Neural cell (in vitro differentiated cells): Measurements from ENCODE around the gene PNPLA7. TPM values are rescaled to one million over a fixed set of nuclear protein-coding genes. Genes with fewer than 3 reads are reported as not detected.
A peak's percentile ranks its signal among the peaks of the same experiment; 100 is the strongest.

Experiments
- H2AFZ ChIP-seq: fragments of 200-600, 300-800 bp; sonication (generic), shearing (Covaris generic); 2 replicates; pipeline ENCODE4 v1.6.0; 2014; ENCODE audit warnings: low read depth, mild to moderate bottlenecking, antibody characterized with exemption, low read length, moderate library complexity
- H3F3A ChIP-seq: fragments of 200-600 bp; shearing (Covaris generic); 2 replicates; pipeline ENCODE4 v1.6.1; 2016; ENCODE audit warnings: mild to moderate bottlenecking, moderate library complexity, mixed read lengths, antibody characterized with exemption, low read length; ENCODE audit not compliant: insufficient read depth, poor library complexity, severe bottlenecking
- H3K27ac ChIP-seq: fragments of 200-600, 300-800 bp; sonication (generic), shearing (Covaris generic); 2 replicates; pipeline ENCODE4 v1.5.1; 2014; ENCODE audit warnings: mild to moderate bottlenecking, low read length, moderate library complexity
- H3K27me3 ChIP-seq: fragments of 300-800, 200-600 bp; sonication (generic), shearing (Covaris generic); 2 replicates; pipeline ENCODE4 v1.6.0; 2014; ENCODE audit warnings: mild to moderate bottlenecking, low read depth, low read length, moderate library complexity; ENCODE audit not compliant: insufficient read depth
- H3K36me3 ChIP-seq: fragments of 300-800, 200-600 bp; sonication (generic), shearing (Covaris generic); 2 replicates; pipeline ENCODE4 v1.5.1; 2014; ENCODE audit warnings: mild to moderate bottlenecking, antibody characterized with exemption, low read length, moderate library complexity; ENCODE audit not compliant: insufficient read depth
- H3K4me2 ChIP-seq: fragments of 300-800, 200-600 bp; sonication (generic), shearing (Covaris generic); 2 replicates; pipeline ENCODE4 v1.6.0; 2014; ENCODE audit warnings: mild to moderate bottlenecking, low read length
- H3K4me3 ChIP-seq: fragments of 300-800, 200-600 bp; sonication (generic), shearing (Covaris generic); 2 replicates; pipeline ENCODE4 v1.5.1; 2014; ENCODE audit warnings: mild to moderate bottlenecking, low read length, moderate library complexity
- H3K79me2 ChIP-seq: fragments of 200-600 bp; shearing (Covaris generic); replicated peaks from 2 replicates; pipeline ENCODE4 v1.6.0; 2014; ENCODE audit warnings: mild to moderate bottlenecking, low read length, moderate library complexity; ENCODE audit not compliant: insufficient read depth
- H3K9ac ChIP-seq: fragments of 300-800, 200-600 bp; sonication (generic), shearing (Covaris generic); 2 replicates; pipeline ENCODE4 v1.6.1; 2016; ENCODE audit warnings: mild to moderate bottlenecking, low read length, mixed read lengths
- H3K9me2 ChIP-seq: fragments of 200-600 bp; shearing (Covaris generic); 2 replicates; pipeline ENCODE4 v1.6.1; 2016; ENCODE audit warnings: mild to moderate bottlenecking, low read length, mixed read lengths; ENCODE audit not compliant: insufficient read depth
- H3K9me3 ChIP-seq: fragments of 200-600, 300-800 bp; sonication (generic), shearing (Covaris generic); 2 replicates; pipeline ENCODE4 v1.6.1; 2016; ENCODE audit warnings: mild to moderate bottlenecking, mixed run types, low read length, moderate library complexity, mixed read lengths
- H4K20me1 ChIP-seq: fragments of 200-600 bp; shearing (Covaris generic); 2 replicates; pipeline ENCODE4 v1.6.1; 2016; ENCODE audit warnings: mild to moderate bottlenecking, mixed run types; ENCODE audit not compliant: insufficient read depth
- EP300 ChIP-seq: fragments of 450-650 bp; conservative IDR thresholded peaks from 2 replicates; pipeline ENCODE4 v1.6.1; 2014; ENCODE audit warnings: antibody characterized with exemption, mild to moderate bottlenecking, moderate library complexity; ENCODE audit not compliant: poor library complexity, severe bottlenecking
- EZH2 ChIP-seq: fragments of 200-600, 300-800 bp; shearing (Covaris generic), sonication (generic); IDR thresholded peaks from 2 replicates; pipeline ENCODE4 v1.6.1; 2014; ENCODE audit warnings: antibody characterized with exemption, low read length, borderline replicate concordance, mild to moderate bottlenecking; ENCODE audit not compliant: insufficient read depth, poor library complexity, severe bottlenecking
- MXI1 ChIP-seq: fragments of 450-650 bp; conservative IDR thresholded peaks from 2 replicates; pipeline ENCODE4 v1.6.1; 2014; ENCODE audit warnings: antibody characterized with exemption, mild to moderate bottlenecking; ENCODE audit not compliant: poor library complexity, severe bottlenecking
- POLR2AphosphoS5 ChIP-seq: IDR thresholded peaks from 2 replicates; pipeline ENCODE4 v1.6.1; 2012
- RAD21 ChIP-seq: fragments of 450-650 bp; conservative IDR thresholded peaks from 2 replicates; pipeline ENCODE4 v1.6.1; 2014; ENCODE audit warnings: antibody characterized with exemption, mild to moderate bottlenecking, moderate library complexity
- REST ChIP-seq: IDR thresholded peaks from 2 replicates; pipeline ENCODE4 v1.6.1; 2012; ENCODE audit warnings: borderline replicate concordance
- SMC3 ChIP-seq: fragments of 450-650 bp; conservative IDR thresholded peaks from 2 replicates; pipeline ENCODE4 v1.6.1; 2014; ENCODE audit warnings: antibody characterized with exemption, mild to moderate bottlenecking, moderate library complexity; ENCODE audit not compliant: poor library complexity
- TAF1 ChIP-seq: IDR thresholded peaks from 2 replicates; pipeline ENCODE4 v1.6.1; 2012; ENCODE audit warnings: low read depth
- polyA plus RNA-seq: library from polyadenylated mRNA; depleted of rRNA; stranded (reverse); fragments of >200 nt; gene quantifications from 2 replicates; pipeline ENCODE4 v1.2.3, GENCODE V29; 2014
- TF ChIP-seq, protein P1 (sequence below): fragments of 450-650 bp; IDR thresholded peaks from 2 replicates; pipeline ENCODE4 v1.5.1; 2014; ENCODE audit warnings: antibody characterized with exemption, mild to moderate bottlenecking, moderate library complexity; ENCODE audit not compliant: poor library complexity, severe bottlenecking

Gene PNPLA7
- polyA plus RNA-seq, 1 donor from 2014 or later: 0.72 TPM

- no peak for TF ChIP-seq POLR2AphosphoS5
- no peak for TF ChIP-seq REST
- TF ChIP-seq EZH2: no peak
- no peak for TF ChIP-seq MXI1
- TF ChIP-seq RAD21: no peak
- no peak for TF ChIP-seq SMC3
- TF ChIP-seq, protein P1, sequence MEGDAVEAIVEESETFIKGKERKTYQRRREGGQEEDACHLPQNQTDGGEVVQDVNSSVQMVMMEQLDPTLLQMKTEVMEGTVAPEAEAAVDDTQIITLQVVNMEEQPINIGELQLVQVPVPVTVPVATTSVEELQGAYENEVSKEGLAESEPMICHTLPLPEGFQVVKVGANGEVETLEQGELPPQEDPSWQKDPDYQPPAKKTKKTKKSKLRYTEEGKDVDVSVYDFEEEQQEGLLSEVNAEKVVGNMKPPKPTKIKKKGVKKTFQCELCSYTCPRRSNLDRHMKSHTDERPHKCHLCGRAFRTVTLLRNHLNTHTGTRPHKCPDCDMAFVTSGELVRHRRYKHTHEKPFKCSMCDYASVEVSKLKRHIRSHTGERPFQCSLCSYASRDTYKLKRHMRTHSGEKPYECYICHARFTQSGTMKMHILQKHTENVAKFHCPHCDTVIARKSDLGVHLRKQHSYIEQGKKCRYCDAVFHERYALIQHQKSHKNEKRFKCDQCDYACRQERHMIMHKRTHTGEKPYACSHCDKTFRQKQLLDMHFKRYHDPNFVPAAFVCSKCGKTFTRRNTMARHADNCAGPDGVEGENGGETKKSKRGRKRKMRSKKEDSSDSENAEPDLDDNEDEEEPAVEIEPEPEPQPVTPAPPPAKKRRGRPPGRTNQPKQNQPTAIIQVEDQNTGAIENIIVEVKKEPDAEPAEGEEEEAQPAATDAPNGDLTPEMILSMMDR: no peak
- TF ChIP-seq EP300: no peak
- no peak for TF ChIP-seq TAF1
- Histone ChIP-seq H3K27ac (no peak within 1 kb of the TSS), H3F3A (no peaks in the 10 kb centered on the region), H3K4me3 (peak within 1 kb of the TSS; percentile 53), H3K9me3 (no peaks in the 10 kb centered on the region), H3K9ac (no peak within 1 kb of the TSS), H3K4me2 (no peak within 1 kb of the TSS), H3K36me3 (no peaks in the 10 kb centered on the region), H3K79me2 (no peaks in the 10 kb centered on the region), H3K27me3 (peaks cover 10% of the 10 kb centered on the region), H3K9me2 (no peaks in the 10 kb centered on the region), H2AFZ (no peak within 1 kb of the TSS), H4K20me1 (no peaks in the 10 kb centered on the region)
These were observed 108.8 kb downstream of the PNPLA7 start, which contains the start of gene ENTPD8 for GRCh38 chr9:137441289-137441934. TSS of gene ENTPD8 (minus strand) at chr9:137441357. CDS start at chr9:137438285, 3,072 bp downstream.

- H3F3A ChIP-seq: no peaks in the 10 kb centered on the region
- no peaks in the 10 kb centered on the region for H3K9me2 ChIP-seq
- H3K9me3 ChIP-seq: no peaks in the 10 kb centered on the region
- no peak overlapping the region for H3K4me2 ChIP-seq
- no peak overlapping the region for H3K27ac ChIP-seq
- no peak for TF ChIP-seq EP300
- TF ChIP-seq REST: no peak
- no peak for TF ChIP-seq MXI1
- TF ChIP-seq SMC3: no peak
- no peak for TF ChIP-seq POLR2AphosphoS5
- no peak for TF ChIP-seq RAD21
- TF ChIP-seq, protein P1: no peak
- TF ChIP-seq EZH2: no peak
- TF ChIP-seq TAF1: no peak
- no peaks in the 10 kb centered on the region for H3K79me2 ChIP-seq
- no peaks in the 10 kb centered on the region for H3K36me3 ChIP-seq
- no peaks in the 10 kb centered on the region for H4K20me1 ChIP-seq
- peaks cover 10% of the 10 kb centered on the region for H3K27me3 ChIP-seq
- no peak overlapping the region for H3K9ac ChIP-seq
- no peak overlapping the region for H3K4me3 ChIP-seq
- no peak overlapping the region for H2AFZ ChIP-seq
These were observed 111.0 kb downstream of the PNPLA7 start for GRCh38 chr9:137439158-137439714.
